Neural progenitor cell (in vitro differentiated cells): ENCODE results near the gene OTOS. TPM values are rescaled to one million over a fixed set of nuclear protein-coding genes. Genes with fewer than 3 reads are reported as not detected.

Experiments used
- DNase-seq: peaks from one replicate; pipeline ENCODE4 v3.0.0-alpha.2; 2016; ENCODE audit warnings: low spot score
- H2AFZ ChIP-seq: fragments of 200-600 bp; sonication (generic); replicated peaks from 2 replicates; pipeline ENCODE4 v1.6.1; 2016; ENCODE audit warnings: antibody characterized with exemption
- H3F3A ChIP-seq: fragments of 200-600 bp; sonication (generic); 2 replicates; pipeline ENCODE4 v1.6.1; 2016; ENCODE audit warnings: antibody characterized with exemption, low read depth
- H3K27ac ChIP-seq: fragments of 200-600 bp; sonication (generic); 2 replicates; pipeline ENCODE4 v1.5.1; 2016; ENCODE audit warnings: mild to moderate bottlenecking
- H3K27me3 ChIP-seq: fragments of 200-600 bp; sonication (generic); 2 replicates; pipeline ENCODE4 v1.6.1; 2016; ENCODE audit warnings: mild to moderate bottlenecking, moderate library complexity
- H3K36me3 ChIP-seq: fragments of 200-600 bp; sonication (generic); 2 replicates; pipeline ENCODE4 v1.5.1; 2016
- H3K4me1 ChIP-seq: fragments of 200-600 bp; sonication (generic); 2 replicates; pipeline ENCODE4 v1.6.1; 2016; ENCODE audit warnings: mixed run types
- H3K4me2 ChIP-seq: fragments of 200-600 bp; sonication (generic); 2 replicates; pipeline ENCODE4 v1.6.1; 2016
- H3K4me3 ChIP-seq: fragments of 200-600 bp; sonication (generic); 2 replicates; pipeline ENCODE4 v1.5.1; 2016
- H3K79me2 ChIP-seq: fragments of 200-600 bp; sonication (generic); 2 replicates; pipeline ENCODE4 v1.6.1; 2016; ENCODE audit warnings: low read depth
- H3K9ac ChIP-seq: fragments of 200-600 bp; sonication (generic); 2 replicates; pipeline ENCODE4 v1.6.1; 2016
- H3K9me3 ChIP-seq: fragments of 200-600 bp; sonication (generic); 2 replicates; pipeline ENCODE4 v1.5.1; 2016; ENCODE audit warnings: low read depth
- H4K20me1 ChIP-seq: fragments of 200-600 bp; sonication (generic); 2 replicates; pipeline ENCODE4 v1.6.1; 2016; ENCODE audit warnings: low read depth
- H3K27ac Mint-ChIP-seq: 3 replicates; pipeline ENCODE4 v1.8.0; 2021; ENCODE audit warnings: mixed read lengths
- H3K27me3 Mint-ChIP-seq: 2 replicates; pipeline ENCODE4 v1.8.0; 2022; ENCODE audit warnings: low read depth, mild to moderate bottlenecking, inconsistent platforms, moderate library complexity, mixed read lengths; ENCODE audit not compliant: insufficient read depth
- H3K36me3 Mint-ChIP-seq: 3 replicates; pipeline ENCODE4 v1.8.0; 2021; ENCODE audit warnings: mixed read lengths
- H3K4me1 Mint-ChIP-seq: 3 replicates; pipeline ENCODE4 v1.8.0; 2021; ENCODE audit warnings: mixed read lengths
- H3K4me3 Mint-ChIP-seq: 3 replicates; pipeline ENCODE4 v1.8.0; 2021; ENCODE audit warnings: mild to moderate bottlenecking, moderate library complexity, mixed read lengths
- H3K9me3 Mint-ChIP-seq: 3 replicates; pipeline ENCODE4 v1.8.0; 2020; ENCODE audit warnings: mixed read lengths
- CTCF ChIP-seq: fragments of 200-600 bp; sonication (generic); IDR thresholded peaks from 2 replicates; pipeline ENCODE4 v1.5.1; 2017; ENCODE audit warnings: antibody characterized with exemption, mild to moderate bottlenecking
- EZH2 ChIP-seq: fragments of 200-600 bp; sonication (generic); IDR thresholded peaks from 2 replicates; pipeline ENCODE4 v1.6.1; 2017; ENCODE audit warnings: antibody characterized with exemption, mild to moderate bottlenecking, moderate library complexity
- EZH2phosphoT487 ChIP-seq: fragments of 200-600 bp; sonication (generic); IDR thresholded peaks from 2 replicates; pipeline ENCODE4 v1.6.1; 2017; ENCODE audit warnings: antibody characterized with exemption
- total RNA-seq: library from RNA; depleted of rRNA; stranded (reverse); fragments of >200 nt; gene quantifications from 2 replicates; pipeline ENCODE4 v1.2.3, GENCODE V29; 2015; ENCODE audit warnings: low replicate concordance

OTOS gene
- total RNA-seq, 1 donor from 2014 or later = not detected

GRCh38 chr2:240159251-240159839, 18.9 kb upstream of the OTOS start:
- H3K36me3 ChIP-seq = no peaks in the 10 kb centered on the region
- H3K9ac ChIP-seq = no peak overlapping the region
- no peaks in the 10 kb centered on the region for H3K9me3 ChIP-seq
- no peak overlapping the region for H3K4me3 ChIP-seq
- H4K20me1 ChIP-seq = no peaks in the 10 kb centered on the region
- no peaks in the 10 kb centered on the region for H3K27me3 ChIP-seq
- H3F3A ChIP-seq = peaks cover 18% of the 10 kb centered on the region
- H3K4me3 Mint-ChIP-seq = no peak overlapping the region
- no peak for TF ChIP-seq EZH2
- no peak for TF ChIP-seq EZH2phosphoT487
- no peak for TF ChIP-seq CTCF
- H3K36me3 Mint-ChIP-seq = no peaks in the 10 kb centered on the region
- no peaks in the 10 kb centered on the region for H3K9me3 Mint-ChIP-seq
- H3K27ac Mint-ChIP-seq = peak overlapping the region; percentile 54
- no peak overlapping the region for H3K4me2 ChIP-seq
- H3K27ac ChIP-seq = no peak overlapping the region
- DNase-seq = no peak
- H3K4me1 Mint-ChIP-seq = peaks cover 22% of the 10 kb centered on the region
- H2AFZ ChIP-seq = no peak overlapping the region
- H3K79me2 ChIP-seq = no peaks in the 10 kb centered on the region
- H3K27me3 Mint-ChIP-seq = peaks cover 18% of the 10 kb centered on the region
- H3K4me1 ChIP-seq = peaks cover 22% of the 10 kb centered on the region

GRCh38 chr2:240157147-240157470, 16.7 kb upstream of the OTOS start:
- Mint-ChIP-seq H3K27ac (peak overlapping the region; percentile 76), H3K36me3 (no peaks in the 10 kb centered on the region), H3K27me3 (peaks cover 10% of the 10 kb centered on the region), H3K4me3 (no peak overlapping the region), H3K9me3 (no peaks in the 10 kb centered on the region), H3K4me1 (peaks cover 23% of the 10 kb centered on the region)
- H3K4me1 ChIP-seq = peaks cover 24% of the 10 kb centered on the region
- no peak overlapping the region for H3K9ac ChIP-seq
- DNase-seq = no peak
- H3K36me3 ChIP-seq = no peaks in the 10 kb centered on the region
- no peaks in the 10 kb centered on the region for H4K20me1 ChIP-seq
- TF ChIP-seq CTCF (no peak), EZH2phosphoT487 (no peak), EZH2 (no peak)
- H3K27ac ChIP-seq = no peak overlapping the region
- H3K4me2 ChIP-seq = no peak overlapping the region
- H3K9me3 ChIP-seq = no peaks in the 10 kb centered on the region
- no peak overlapping the region for H2AFZ ChIP-seq
- H3F3A ChIP-seq = peaks cover 9% of the 10 kb centered on the region
- peaks cover 10% of the 10 kb centered on the region for H3K27me3 ChIP-seq
- H3K79me2 ChIP-seq = no peaks in the 10 kb centered on the region
- no peak overlapping the region for H3K4me3 ChIP-seq

- Histone ChIP-seq H4K20me1 (no peaks in the 10 kb centered on the region), H3K79me2 (no peaks in the 10 kb centered on the region), H3F3A (peaks cover 9% of the 10 kb centered on the region), H3K9ac (no peak overlapping the region), H3K4me2 (peak overlapping the region; percentile 0), H3K36me3 (no peaks in the 10 kb centered on the region), H3K27me3 (peaks cover 15% of the 10 kb centered on the region), H3K4me3 (no peak overlapping the region), H2AFZ (no peak overlapping the region), H3K27ac (no peak overlapping the region), H3K4me1 (peaks cover 24% of the 10 kb centered on the region), H3K9me3 (no peaks in the 10 kb centered on the region)
- Mint-ChIP-seq H3K4me3 (no peak overlapping the region), H3K27me3 (peaks cover 8% of the 10 kb centered on the region), H3K36me3 (no peaks in the 10 kb centered on the region), H3K9me3 (no peaks in the 10 kb centered on the region), H3K27ac (no peak overlapping the region), H3K4me1 (peaks cover 23% of the 10 kb centered on the region)
- DNase-seq = no peak
- TF ChIP-seq CTCF (no peak), EZH2phosphoT487 (no peak), EZH2 (no peak)
Observed at GRCh38 chr2:240156435-240157146, 16.1 kb upstream of the OTOS start.
